ENCODE measurements around the gene LAMB1. TPM values are rescaled to one million over a fixed set of nuclear protein-coding genes. Genes with fewer than 3 reads are reported as not detected.
"Not testable (repeated sequence)": the region's sequence is repeated elsewhere in the genome, so short reads cannot be mapped to it uniquely, and the experiment has no call there.

Gene LAMB1
- total RNA-seq, 1 experiment from 2014 or later: 32.0 TPM

DNA sequence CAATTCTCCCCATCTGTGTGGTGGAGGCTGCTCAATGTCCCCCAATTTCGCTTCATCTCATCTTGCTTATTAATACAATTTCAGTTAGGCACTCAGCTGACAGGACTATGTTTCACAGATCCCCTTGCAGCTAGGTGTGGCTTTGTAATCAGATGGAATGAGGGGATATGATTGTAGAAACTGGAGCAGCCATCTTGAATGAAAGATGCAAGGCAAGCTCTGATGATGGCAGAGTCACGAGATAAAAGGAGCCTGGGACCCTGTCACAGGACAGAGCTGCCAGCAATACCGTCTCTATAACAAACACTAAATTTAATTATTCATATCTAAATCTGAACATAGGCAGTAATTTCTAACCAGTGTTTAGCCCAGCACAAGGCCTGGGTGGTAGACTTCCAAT, 113.0 kb downstream of the LAMB1 start:
- intact Hi-C loops (cut with micrococcal nuclease): no loop called here
- no peaks in the 10 kb centered on the region for H3K9me2 ChIP-seq (ENCODE audit: insufficient read depth)
- no peak overlapping the region for H2AFZ ChIP-seq (ENCODE audit: low read depth, low read length, poor library complexity, severe bottlenecking)
- DNase-seq (ENCODE audit: low read depth, low spot score) (no peak), ATAC-seq (no peak)
- TF ChIP-seq CEBPB (IDR thresholded peaks at IDR 0.05; ENCODE audit: low read depth) (no peak), FOSL1 (IDR thresholded peaks at IDR 0.05; ENCODE audit: low read depth) (no peak), ELF1 (IDR thresholded peaks at IDR 0.05; ENCODE audit: borderline replicate concordance, low read depth) (no peak), EZH2phosphoT487 (IDR thresholded peaks at IDR 0.05; ENCODE audit: borderline replicate concordance) (no peak), ZFX (IDR thresholded peaks at IDR 0.05) (no peak), CBX3 (IDR thresholded peaks at IDR 0.05; ENCODE audit: low read depth) (no peak)
- TF ChIP-seq, protein P1, sequence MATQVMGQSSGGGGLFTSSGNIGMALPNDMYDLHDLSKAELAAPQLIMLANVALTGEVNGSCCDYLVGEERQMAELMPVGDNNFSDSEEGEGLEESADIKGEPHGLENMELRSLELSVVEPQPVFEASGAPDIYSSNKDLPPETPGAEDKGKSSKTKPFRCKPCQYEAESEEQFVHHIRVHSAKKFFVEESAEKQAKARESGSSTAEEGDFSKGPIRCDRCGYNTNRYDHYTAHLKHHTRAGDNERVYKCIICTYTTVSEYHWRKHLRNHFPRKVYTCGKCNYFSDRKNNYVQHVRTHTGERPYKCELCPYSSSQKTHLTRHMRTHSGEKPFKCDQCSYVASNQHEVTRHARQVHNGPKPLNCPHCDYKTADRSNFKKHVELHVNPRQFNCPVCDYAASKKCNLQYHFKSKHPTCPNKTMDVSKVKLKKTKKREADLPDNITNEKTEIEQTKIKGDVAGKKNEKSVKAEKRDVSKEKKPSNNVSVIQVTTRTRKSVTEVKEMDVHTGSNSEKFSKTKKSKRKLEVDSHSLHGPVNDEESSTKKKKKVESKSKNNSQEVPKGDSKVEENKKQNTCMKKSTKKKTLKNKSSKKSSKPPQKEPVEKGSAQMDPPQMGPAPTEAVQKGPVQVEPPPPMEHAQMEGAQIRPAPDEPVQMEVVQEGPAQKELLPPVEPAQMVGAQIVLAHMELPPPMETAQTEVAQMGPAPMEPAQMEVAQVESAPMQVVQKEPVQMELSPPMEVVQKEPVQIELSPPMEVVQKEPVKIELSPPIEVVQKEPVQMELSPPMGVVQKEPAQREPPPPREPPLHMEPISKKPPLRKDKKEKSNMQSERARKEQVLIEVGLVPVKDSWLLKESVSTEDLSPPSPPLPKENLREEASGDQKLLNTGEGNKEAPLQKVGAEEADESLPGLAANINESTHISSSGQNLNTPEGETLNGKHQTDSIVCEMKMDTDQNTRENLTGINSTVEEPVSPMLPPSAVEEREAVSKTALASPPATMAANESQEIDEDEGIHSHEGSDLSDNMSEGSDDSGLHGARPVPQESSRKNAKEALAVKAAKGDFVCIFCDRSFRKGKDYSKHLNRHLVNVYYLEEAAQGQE (IDR thresholded peaks at IDR 0.05; ENCODE audit: low read depth): no peak
- TF ChIP-seq, protein P2, sequence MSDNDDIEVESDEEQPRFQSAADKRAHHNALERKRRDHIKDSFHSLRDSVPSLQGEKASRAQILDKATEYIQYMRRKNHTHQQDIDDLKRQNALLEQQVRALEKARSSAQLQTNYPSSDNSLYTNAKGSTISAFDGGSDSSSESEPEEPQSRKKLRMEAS (IDR thresholded peaks at IDR 0.05): no peak
- no TSS peak for BruUV-seq (replicated peaks)
- ChIA-PET CTCF (interaction anchor here (1.1 to 1.4 kb wide), 3 partner anchors 9 to 15 kb away, joined by 3 to 4 read pairs (median 3); no protein-coding TSS in a partner anchor), POLR2A (interaction anchor here (2.6 kb wide), 1 partner anchor 10 kb away, joined by 9 read pairs; no protein-coding TSS in a partner anchor), RAD21 (ENCODE audit: low non-redundant PET in 1 of 2, low total read pairs in 2 of 2, uncharacterized antibody in 2 of 2, unreplicated experiment in 2 of 2) (no interaction called here)
- peaks cover 0 to 7% of the 10 kb centered on the region in 2 experiments; a peak in 2 of 4 replicates for H3K36me3 ChIP-seq (ENCODE audit: control insufficient read depth in 1 of 2, insufficient read depth in 2 of 2, low read length in 2 of 2)
- H3K4me1 ChIP-seq (ENCODE audit: control insufficient read depth in 1 of 2, insufficient read depth in 2 of 2, low read length in 2 of 2): peaks cover 4 to 15% of the 10 kb centered on the region in 2 experiments; a peak in 3 of 4 replicates
- peak overlapping the region; percentile 76; the same call in 1 of the 2 replicates for H3K9ac ChIP-seq (ENCODE audit: low read length)
- no peak overlapping the region for H3K27ac ChIP-seq (ENCODE audit: low read depth, low read length)
- peak overlapping the region; percentile 89 for H3K4me2 ChIP-seq (ENCODE audit: low read length)
- H4K20me1 ChIP-seq (ENCODE audit: insufficient read depth): no peaks in the 10 kb centered on the region
- H3K4me3 ChIP-seq (replicated peaks in 1 of 2; ENCODE audit: low read depth in 1 of 2, low read length in 2 of 2): peak overlapping the region in 1 of 2 experiments; percentile 77; a peak in 1 of 4 replicates
- H3K27me3 ChIP-seq (ENCODE audit: insufficient read depth, low read length): no peaks in the 10 kb centered on the region
- H3K79me2 ChIP-seq (ENCODE audit: insufficient read depth, low read length): peaks cover 38% of the 10 kb centered on the region
- H3K9me3 ChIP-seq (ENCODE audit: control insufficient read depth in 1 of 2, insufficient read depth in 1 of 2, low read depth in 1 of 2, low read length in 2 of 2): no peaks in the 10 kb centered on the region

DNA sequence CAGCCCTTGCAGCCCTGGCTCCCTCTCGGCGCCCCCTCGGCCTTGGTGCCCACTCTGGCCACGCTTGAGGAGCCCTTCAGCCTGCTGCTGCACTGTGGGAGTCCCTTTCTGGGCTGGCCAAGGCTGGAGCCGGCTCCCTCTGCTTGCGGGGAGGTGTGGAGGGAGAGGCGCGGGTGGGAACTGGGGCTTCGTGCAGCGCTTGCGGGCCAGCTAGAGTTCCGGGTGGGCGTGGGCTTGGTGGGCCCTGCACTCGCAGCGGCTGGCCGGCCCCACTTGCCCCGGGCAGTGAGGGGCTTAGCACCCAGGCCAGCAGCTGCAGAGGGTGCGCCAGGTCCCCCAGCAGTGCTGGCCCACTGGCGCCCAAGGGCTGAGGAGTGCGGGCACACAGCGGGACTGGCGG, 115.1 kb downstream of the LAMB1 start:
- BruUV-seq (replicated peaks); H3K9me2 ChIP-seq (ENCODE audit: insufficient read depth); H3K36me3 ChIP-seq (ENCODE audit: control insufficient read depth in 1 of 2, insufficient read depth in 2 of 2, low read length in 2 of 2); H4K20me1 ChIP-seq (ENCODE audit: insufficient read depth); H3K9me3 ChIP-seq (ENCODE audit: control insufficient read depth in 1 of 2, insufficient read depth in 1 of 2, low read depth in 1 of 2, low read length in 2 of 2); DNase-seq (ENCODE audit: low read depth, low spot score); RAD21 ChIA-PET (ENCODE audit: low non-redundant PET in 1 of 2, low total read pairs in 2 of 2, uncharacterized antibody in 2 of 2, unreplicated experiment in 2 of 2); intact Hi-C loops (cut with micrococcal nuclease); H3K27me3 ChIP-seq (ENCODE audit: insufficient read depth, low read length); ATAC-seq; H3K4me2 ChIP-seq (ENCODE audit: low read length); H3K4me3 ChIP-seq (replicated peaks in 1 of 2; ENCODE audit: low read depth in 1 of 2, low read length in 2 of 2); H2AFZ ChIP-seq (ENCODE audit: low read depth, low read length, poor library complexity, severe bottlenecking); H3K27ac ChIP-seq (ENCODE audit: low read depth, low read length); H3K9ac ChIP-seq (ENCODE audit: low read length); POLR2A ChIA-PET: not testable (repeated sequence)
- CTCF ChIA-PET: interaction anchor here (1.2 to 1.4 kb wide), 2 partner anchors 9 to 13 kb away, joined by 3 to 7 read pairs; no protein-coding TSS in a partner anchor
- H3K4me1 ChIP-seq (ENCODE audit: control insufficient read depth in 1 of 2, insufficient read depth in 2 of 2, low read length in 2 of 2): peaks cover 4 to 15% of the 10 kb centered on the region in 2 experiments; a peak in 3 of 4 replicates
- peaks cover 17% of the 10 kb centered on the region for H3K79me2 ChIP-seq (ENCODE audit: insufficient read depth, low read length)

All from HCT116 (cell line).